ENCODE data around the gene PLEK.

- TF ChIP-seq CTCF (IDR thresholded peaks at IDR 0.05), result no peak
- TF ChIP-seq POLR2A (IDR thresholded peaks at IDR 0.05), result no peak
Measured at GRCh38 chr2:68359889-68360288, 5.2 kb upstream of the PLEK start.

All from adrenal gland (tissue), 5 donors.